NOMO-1 treated with DMSO at 0.1 percent for 48 hours (cell line): ENCODE results near the gene SRGAP2C.
A peak's percentile ranks its signal among the peaks of the same experiment; 100 is the strongest.
"Not testable (repeated sequence)": the region's sequence is repeated elsewhere in the genome, so short reads cannot be mapped to it uniquely, and the experiment has no call there.

ENCODE experiments used
- DNase-seq: peaks from one replicate; lab custom pipeline; 2025; ENCODE audit not compliant: unreplicated experiment; lab: John Stamatoyannopoulos, UW

Gene SRGAP2C

GRCh38 chr1:121369959-121370358, 185.2 kb downstream of the SRGAP2C start:
- DNase-seq = not testable (repeated sequence)

GRCh38 chr1:121374851-121375367, 190.1 kb downstream of the SRGAP2C start:
- DNase-seq = not testable (repeated sequence)

- DNase-seq = not testable (repeated sequence)
Measured at GRCh38 chr1:121376986-121377385, 192.2 kb downstream of the SRGAP2C start.

- not testable (repeated sequence) for DNase-seq
Measured at GRCh38 chr1:121378757-121379156, 194.0 kb downstream of the SRGAP2C start.

GRCh38 chr1:121384754-121385153, 200.0 kb downstream of the SRGAP2C start:
- DNase-seq = not testable (repeated sequence)

GRCh38 chr1:121385162-121385561, 200.4 kb downstream of the SRGAP2C start:
- not testable (repeated sequence) for DNase-seq

GRCh38 chr1:121385563-121386288, 201.0 kb downstream of the SRGAP2C start:
- DNase-seq = not testable (repeated sequence)

- not testable (repeated sequence) for DNase-seq
Measured at GRCh38 chr1:121386319-121386948, 201.7 kb downstream of the SRGAP2C start.

GRCh38 chr1:121389895-121390560, 205.3 kb downstream of the SRGAP2C start:
- not testable (repeated sequence) for DNase-seq

- not testable (repeated sequence) for DNase-seq
Measured at GRCh38 chr1:121392130-121392529, 207.4 kb downstream of the SRGAP2C start.

- DNase-seq = not testable (repeated sequence)
Measured at GRCh38 chr1:121395718-121396201, 211.0 kb downstream of the SRGAP2C start.

GRCh38 chr1:121396335-121397081, 211.7 kb downstream of the SRGAP2C start:
- not testable (repeated sequence) for DNase-seq

- DNase-seq = not testable (repeated sequence)
Measured at GRCh38 chr1:121397101-121397500, 212.3 kb downstream of the SRGAP2C start.

- not testable (repeated sequence) for DNase-seq
Measured at GRCh38 chr1:121399193-121399592, 214.4 kb downstream of the SRGAP2C start.

- not testable (repeated sequence) for DNase-seq
Measured at GRCh38 chr1:121400108-121400507, 215.3 kb downstream of the SRGAP2C start.

- DNase-seq = not testable (repeated sequence)
Measured at GRCh38 chr1:121400541-121401310, 216.0 kb downstream of the SRGAP2C start.

- not testable (repeated sequence) for DNase-seq
Measured at GRCh38 chr1:121401375-121401955, 216.7 kb downstream of the SRGAP2C start.

- DNase-seq = not testable (repeated sequence)
Measured at GRCh38 chr1:121403254-121403653, 218.5 kb downstream of the SRGAP2C start.

- DNase-seq = peak; percentile 86
Measured at GRCh38 chr1:121408354-121408753, 223.6 kb downstream of the SRGAP2C start.
